HepG2 (cell line): ENCODE data around the gene SDC4. TPM values are rescaled to one million over a fixed set of nuclear protein-coding genes. Genes with fewer than 3 reads are reported as not detected.

ENCODE experiments used
- ESRRA ChIP-seq: sonication (generic); formaldehyde crosslinking; IDR thresholded peaks from 2 replicates; pipeline ENCODE4 v1.5.1; 2020; ENCODE audit warnings: mild to moderate bottlenecking, low read depth, missing genetic modification reagents
- FOXO1 ChIP-seq: sonication (generic); formaldehyde crosslinking; IDR thresholded peaks from 2 replicates; pipeline ENCODE4 v1.4.0; 2020; ENCODE audit warnings: missing genetic modification reagents
- ISL2 ChIP-seq: sonication (generic); formaldehyde crosslinking; IDR thresholded peaks from 2 replicates; pipeline ENCODE4 v1.5.0; 2020; ENCODE audit warnings: missing genetic modification reagents
- JARID2 ChIP-seq: sonication (generic); formaldehyde crosslinking; IDR thresholded peaks from 2 replicates; pipeline ENCODE4 v1.8.1; 2023; ENCODE audit warnings: missing genetic modification reagents, inconsistent platforms; ENCODE audit not compliant: insufficient replicate concordance
- KAT8 ChIP-seq: IDR thresholded peaks from 2 replicates; pipeline ENCODE4 v1.6.1; 2016; ENCODE audit warnings: missing genetic modification reagents, missing compliant biosample characterization
- KDM6A ChIP-seq: IDR thresholded peaks from 2 replicates; pipeline ENCODE4 v1.6.1; 2016; ENCODE audit warnings: low read depth
- SIN3A ChIP-seq: IDR thresholded peaks from 2 replicates; pipeline ENCODE4 v1.6.1; 2011; ENCODE audit warnings: low read depth, mild to moderate bottlenecking, control low read depth, low read length, borderline replicate concordance
- SP4 ChIP-seq: sonication (generic); formaldehyde crosslinking; IDR thresholded peaks from 2 replicates; pipeline ENCODE4 v1.8.1; 2023; ENCODE audit warnings: mild to moderate bottlenecking, missing genetic modification reagents
- SPEN ChIP-seq: sonication (generic); formaldehyde crosslinking; IDR thresholded peaks from 2 replicates; pipeline ENCODE4 v1.5.1; 2020; ENCODE audit warnings: low read depth, mild to moderate bottlenecking, missing genetic modification reagents
- SRSF1 ChIP-seq: fragments of 200-400 bp; formaldehyde crosslinking; optimal IDR thresholded peaks from 2 replicates; pipeline ENCODE3; 2017; ENCODE audit warnings: mild to moderate bottlenecking, low read depth, low read length, moderate library complexity
- ZBTB7A ChIP-seq: sonication (generic); formaldehyde crosslinking; IDR thresholded peaks from 2 replicates; pipeline ENCODE4 v1.8.0; 2022; ENCODE audit warnings: mild to moderate bottlenecking, missing genetic modification reagents
- ZFP62 ChIP-seq: sonication (generic); formaldehyde crosslinking; IDR thresholded peaks from 2 replicates; pipeline ENCODE4 v1.4.0; 2020; ENCODE audit warnings: missing genetic modification reagents
- ZFY ChIP-seq: sonication (generic); formaldehyde crosslinking; IDR thresholded peaks from 2 replicates; pipeline ENCODE4 v1.4.0; 2020; ENCODE audit warnings: missing genetic modification reagents
- ZNF547 ChIP-seq: sonication (generic); formaldehyde crosslinking; IDR thresholded peaks from 2 replicates; pipeline ENCODE4 v1.5.1; 2020; ENCODE audit warnings: mild to moderate bottlenecking, missing genetic modification reagents
- ZNF709 ChIP-seq: sonication (generic); formaldehyde crosslinking; IDR thresholded peaks from 2 replicates; pipeline ENCODE4 v1.5.0; 2020; ENCODE audit warnings: mild to moderate bottlenecking, missing genetic modification reagents
- ZNF766 ChIP-seq: sonication (generic); formaldehyde crosslinking; IDR thresholded peaks from 2 replicates; pipeline ENCODE4 v1.5.0; 2020; ENCODE audit warnings: missing genetic modification reagents, borderline replicate concordance
- polyA plus RNA-seq, 8 experiments: library from polyadenylated mRNA; depleted of rRNA in 3 of 8; stranded (reverse) in 7 of 8; unstranded in 1 of 8; fragments of >200 nt; fragmentation: Illumina TruSeq in 4 of 8; extraction: Trizol in 4 of 8; gene quantifications; 2 replicates each; pipeline versions ENCODE4 v1.2.1 to v1.2.3, GENCODE V29; 2011 to 2016; ENCODE audit warnings: low read depth in 4 of 8, missing spikeins in 1 of 8, mixed read lengths in 1 of 8; ENCODE audit not compliant: insufficient read depth in 1 of 8
- total RNA-seq, 5 experiments: library from RNA; depleted of rRNA; stranded (reverse); fragments of >200 nt; fragmentation: Illumina TruSeq; extraction: Trizol; gene quantifications; 2 replicates each; pipeline ENCODE4 v1.2.3, GENCODE V29; 2016; ENCODE audit warnings: low read depth in 1 of 5
- TF ChIP-seq, protein P1 (sequence below): sonication (generic); formaldehyde crosslinking; IDR thresholded peaks from 2 replicates; pipeline ENCODE4 v1.4.0; 2020; ENCODE audit warnings: mild to moderate bottlenecking, missing genetic modification reagents
- TF ChIP-seq, protein P2 (sequence below): sonication (generic); formaldehyde crosslinking; IDR thresholded peaks from 2 replicates; pipeline ENCODE4 v1.4.0; 2020; ENCODE audit warnings: mild to moderate bottlenecking, low read depth, missing genetic modification reagents
- TF ChIP-seq, protein P3 (sequence below): sonication (generic); formaldehyde crosslinking; IDR thresholded peaks from 2 replicates; pipeline ENCODE4 v1.4.0; 2020; ENCODE audit warnings: missing genetic modification reagents
- TF ChIP-seq, protein P4 (sequence below): sonication (generic); formaldehyde crosslinking; conservative IDR thresholded peaks from 2 replicates; pipeline ENCODE4 v1.8.0; 2022; ENCODE audit warnings: mild to moderate bottlenecking, moderate library complexity, missing genetic modification reagents
- TF ChIP-seq, protein P5 (sequence below): sonication (generic); formaldehyde crosslinking; IDR thresholded peaks from 2 replicates; pipeline ENCODE4 v1.4.0; 2020; ENCODE audit warnings: missing genetic modification reagents

The SDC4 gene
- total and polyA plus RNA-seq, 2 of the 13 experiments (the other 11 are each of a cell fraction or from before 2014, with no cell fraction given): 49.0 to 65.1 TPM

DNA sequence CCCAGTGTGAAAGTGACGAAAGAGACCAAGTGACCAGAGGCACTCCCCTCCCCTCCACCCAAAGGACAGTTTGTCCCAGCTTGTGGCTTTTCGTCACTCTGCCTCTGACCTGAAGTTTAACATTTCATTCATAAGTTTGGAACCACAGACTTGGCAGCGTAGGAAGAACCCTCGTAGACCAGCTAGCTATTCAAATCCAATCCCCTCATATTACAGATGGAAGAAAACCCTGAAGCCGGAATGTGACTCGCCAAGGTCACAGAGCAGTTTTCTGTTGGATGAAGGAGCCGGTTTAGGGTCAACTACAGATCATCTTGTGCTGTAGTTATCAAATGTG lies 10.8 kb upstream of the SDC4 start (continued):
- TF ChIP-seq, protein P1, sequence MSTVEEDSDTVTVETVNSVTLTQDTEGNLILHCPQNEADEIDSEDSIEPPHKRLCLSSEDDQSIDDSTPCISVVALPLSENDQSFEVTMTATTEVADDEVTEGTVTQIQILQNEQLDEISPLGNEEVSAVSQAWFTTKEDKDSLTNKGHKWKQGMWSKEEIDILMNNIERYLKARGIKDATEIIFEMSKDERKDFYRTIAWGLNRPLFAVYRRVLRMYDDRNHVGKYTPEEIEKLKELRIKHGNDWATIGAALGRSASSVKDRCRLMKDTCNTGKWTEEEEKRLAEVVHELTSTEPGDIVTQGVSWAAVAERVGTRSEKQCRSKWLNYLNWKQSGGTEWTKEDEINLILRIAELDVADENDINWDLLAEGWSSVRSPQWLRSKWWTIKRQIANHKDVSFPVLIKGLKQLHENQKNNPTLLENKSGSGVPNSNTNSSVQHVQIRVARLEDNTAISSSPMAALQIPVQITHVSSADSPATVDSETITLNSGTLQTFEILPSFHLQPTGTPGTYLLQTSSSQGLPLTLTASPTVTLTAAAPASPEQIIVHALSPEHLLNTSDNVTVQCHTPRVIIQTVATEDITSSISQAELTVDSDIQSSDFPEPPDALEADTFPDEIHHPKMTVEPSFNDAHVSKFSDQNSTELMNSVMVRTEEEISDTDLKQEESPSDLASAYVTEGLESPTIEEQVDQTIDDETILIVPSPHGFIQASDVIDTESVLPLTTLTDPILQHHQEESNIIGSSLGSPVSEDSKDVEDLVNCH (CRISPR knock-in tag): no peak
- 0 out of 2 replicates have a peak, but pooled peaks have one; percentile 33 for TF ChIP-seq ZNF766 (CRISPR knock-in tag)
- TF ChIP-seq SP4: 0 out of 2 replicates have a peak, but pooled peaks have one; percentile 20
- no peak for TF ChIP-seq KDM6A (CRISPR knock-in tag)
- TF ChIP-seq KAT8 (CRISPR knock-in tag): 0 out of 2 replicates have a peak, but pooled peaks have one; percentile 7
- TF ChIP-seq ESRRA: peak; percentile 78
- TF ChIP-seq ZNF709 (CRISPR knock-in tag): 0 out of 2 replicates have a peak, but pooled peaks have one; percentile 4
- peak; percentile 37; the same call in 1 of the 2 replicates for TF ChIP-seq SPEN (CRISPR knock-in tag)
- TF ChIP-seq, protein P2, sequence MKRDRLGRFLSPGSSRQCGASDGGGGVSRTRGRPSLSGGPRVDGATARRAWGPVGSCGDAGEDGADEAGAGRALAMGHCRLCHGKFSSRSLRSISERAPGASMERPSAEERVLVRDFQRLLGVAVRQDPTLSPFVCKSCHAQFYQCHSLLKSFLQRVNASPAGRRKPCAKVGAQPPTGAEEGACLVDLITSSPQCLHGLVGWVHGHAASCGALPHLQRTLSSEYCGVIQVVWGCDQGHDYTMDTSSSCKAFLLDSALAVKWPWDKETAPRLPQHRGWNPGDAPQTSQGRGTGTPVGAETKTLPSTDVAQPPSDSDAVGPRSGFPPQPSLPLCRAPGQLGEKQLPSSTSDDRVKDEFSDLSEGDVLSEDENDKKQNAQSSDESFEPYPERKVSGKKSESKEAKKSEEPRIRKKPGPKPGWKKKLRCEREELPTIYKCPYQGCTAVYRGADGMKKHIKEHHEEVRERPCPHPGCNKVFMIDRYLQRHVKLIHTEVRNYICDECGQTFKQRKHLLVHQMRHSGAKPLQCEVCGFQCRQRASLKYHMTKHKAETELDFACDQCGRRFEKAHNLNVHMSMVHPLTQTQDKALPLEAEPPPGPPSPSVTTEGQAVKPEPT: 0 out of 2 replicates have a peak, but pooled peaks have one; percentile 16
- TF ChIP-seq ZFY: 0 out of 2 replicates have a peak, but pooled peaks have one; percentile 6
- TF ChIP-seq ZBTB7A (CRISPR knock-in tag): peak; percentile 16; the same call in 1 of the 2 replicates
- TF ChIP-seq ZFP62 (CRISPR knock-in tag): 0 out of 2 replicates have a peak, but pooled peaks have one; percentile 48
- TF ChIP-seq, protein P3, sequence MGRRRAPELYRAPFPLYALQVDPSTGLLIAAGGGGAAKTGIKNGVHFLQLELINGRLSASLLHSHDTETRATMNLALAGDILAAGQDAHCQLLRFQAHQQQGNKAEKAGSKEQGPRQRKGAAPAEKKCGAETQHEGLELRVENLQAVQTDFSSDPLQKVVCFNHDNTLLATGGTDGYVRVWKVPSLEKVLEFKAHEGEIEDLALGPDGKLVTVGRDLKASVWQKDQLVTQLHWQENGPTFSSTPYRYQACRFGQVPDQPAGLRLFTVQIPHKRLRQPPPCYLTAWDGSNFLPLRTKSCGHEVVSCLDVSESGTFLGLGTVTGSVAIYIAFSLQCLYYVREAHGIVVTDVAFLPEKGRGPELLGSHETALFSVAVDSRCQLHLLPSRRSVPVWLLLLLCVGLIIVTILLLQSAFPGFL: 0 out of 2 replicates have a peak, but pooled peaks have one; percentile 29
- TF ChIP-seq, protein P4, sequence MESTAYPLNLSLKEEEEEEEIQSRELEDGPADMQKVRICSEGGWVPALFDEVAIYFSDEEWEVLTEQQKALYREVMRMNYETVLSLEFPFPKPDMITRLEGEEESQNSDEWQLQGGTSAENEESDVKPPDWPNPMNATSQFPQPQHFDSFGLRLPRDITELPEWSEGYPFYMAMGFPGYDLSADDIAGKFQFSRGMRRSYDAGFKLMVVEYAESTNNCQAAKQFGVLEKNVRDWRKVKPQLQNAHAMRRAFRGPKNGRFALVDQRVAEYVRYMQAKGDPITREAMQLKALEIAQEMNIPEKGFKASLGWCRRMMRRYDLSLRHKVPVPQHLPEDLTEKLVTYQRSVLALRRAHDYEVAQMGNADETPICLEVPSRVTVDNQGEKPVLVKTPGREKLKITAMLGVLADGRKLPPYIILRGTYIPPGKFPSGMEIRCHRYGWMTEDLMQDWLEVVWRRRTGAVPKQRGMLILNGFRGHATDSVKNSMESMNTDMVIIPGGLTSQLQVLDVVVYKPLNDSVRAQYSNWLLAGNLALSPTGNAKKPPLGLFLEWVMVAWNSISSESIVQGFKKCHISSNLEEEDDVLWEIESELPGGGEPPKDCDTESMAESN: peak; percentile 59; the same call in 1 of the 2 replicates
- 0 out of 2 replicates have a peak, but pooled peaks have one; percentile 11 for TF ChIP-seq ISL2 (CRISPR knock-in tag)
- no peak for TF ChIP-seq SRSF1
- TF ChIP-seq, protein P5, sequence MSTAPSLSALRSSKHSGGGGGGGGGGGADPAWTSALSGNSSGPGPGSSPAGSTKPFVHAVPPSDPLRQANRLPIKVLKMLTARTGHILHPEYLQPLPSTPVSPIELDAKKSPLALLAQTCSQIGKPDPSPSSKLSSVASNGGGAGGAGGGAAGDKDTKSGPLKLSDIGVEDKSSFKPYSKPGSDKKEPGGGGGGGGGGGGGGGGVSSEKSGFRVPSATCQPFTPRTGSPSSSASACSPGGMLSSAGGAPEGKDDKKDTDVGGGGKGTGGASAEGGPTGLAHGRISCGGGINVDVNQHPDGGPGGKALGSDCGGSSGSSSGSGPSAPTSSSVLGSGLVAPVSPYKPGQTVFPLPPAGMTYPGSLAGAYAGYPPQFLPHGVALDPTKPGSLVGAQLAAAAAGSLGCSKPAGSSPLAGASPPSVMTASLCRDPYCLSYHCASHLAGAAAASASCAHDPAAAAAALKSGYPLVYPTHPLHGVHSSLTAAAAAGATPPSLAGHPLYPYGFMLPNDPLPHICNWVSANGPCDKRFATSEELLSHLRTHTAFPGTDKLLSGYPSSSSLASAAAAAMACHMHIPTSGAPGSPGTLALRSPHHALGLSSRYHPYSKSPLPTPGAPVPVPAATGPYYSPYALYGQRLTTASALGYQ (CRISPR knock-in tag): 0 out of 2 replicates have a peak, but pooled peaks have one; percentile 70
- no peak for TF ChIP-seq FOXO1 (CRISPR knock-in tag)
- no peak for TF ChIP-seq ZNF547 (CRISPR knock-in tag)
- peak; percentile 44; the same call in 1 of the 2 replicates for TF ChIP-seq SIN3A
- no peak for TF ChIP-seq JARID2 (CRISPR knock-in tag)
